NOMO-1 treated with DMSO at 0.1 percent for 48 hours (cell line): ENCODE data around the gene DPM2.

Source experiments
- DNase-seq: peaks from one replicate; lab custom pipeline; 2025; ENCODE audit not compliant: unreplicated experiment; lab: John Stamatoyannopoulos, UW

DPM2 gene, protein sequence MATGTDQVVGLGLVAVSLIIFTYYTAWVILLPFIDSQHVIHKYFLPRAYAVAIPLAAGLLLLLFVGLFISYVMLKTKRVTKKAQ

GRCh38 chr9:127937388-127938297 lies at the start of gene DPM2:
Gene DPM2, minus strand, starts transcription at chr9:127937854. Its CDS starts 34 bp downstream, at chr9:127937820.
- DNase-seq, result peak; percentile 87

GRCh38 chr9:127987103-127987614 lies 49.5 kb upstream of the DPM2 start:
- DNase-seq, result no peak

GRCh38 chr9:127985011-127985410 lies 47.4 kb upstream of the DPM2 start:
- DNase-seq, result no peak

GRCh38 chr9:127983847-127984289 lies 46.2 kb upstream of the DPM2 start:
- DNase-seq, result no peak

- no peak for DNase-seq
Observed at GRCh38 chr9:127982912-127983311, 45.3 kb upstream of the DPM2 start.

DNA sequence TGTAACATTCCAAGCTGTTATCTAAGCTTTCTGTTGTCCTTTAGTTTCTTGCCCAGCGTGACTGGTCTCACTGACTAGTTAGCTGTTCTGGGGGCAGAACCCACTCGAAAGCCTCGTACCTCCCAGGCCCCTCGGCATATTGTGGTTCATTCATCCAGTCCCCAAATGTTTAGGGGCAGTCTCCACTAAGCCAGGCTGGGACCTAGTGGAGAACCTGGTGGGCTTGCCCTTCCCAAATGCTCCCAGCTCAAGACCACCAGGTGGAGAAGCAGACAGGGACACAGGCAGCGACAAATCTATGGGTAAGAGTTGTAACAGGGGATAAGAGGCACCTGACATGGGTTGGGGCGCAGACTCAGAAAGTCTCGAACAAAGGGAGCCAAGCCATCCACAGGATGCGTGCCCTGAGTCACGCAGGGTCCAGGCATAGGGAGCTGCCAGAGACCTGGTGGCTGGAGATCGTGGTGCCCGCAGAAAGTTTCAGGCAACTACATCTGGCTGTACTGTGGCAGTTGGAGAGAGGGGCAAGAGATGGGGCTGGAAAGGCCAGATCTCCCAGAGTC lies 44.0 kb upstream of the DPM2 start:
- DNase-seq, result no peak

DNA sequence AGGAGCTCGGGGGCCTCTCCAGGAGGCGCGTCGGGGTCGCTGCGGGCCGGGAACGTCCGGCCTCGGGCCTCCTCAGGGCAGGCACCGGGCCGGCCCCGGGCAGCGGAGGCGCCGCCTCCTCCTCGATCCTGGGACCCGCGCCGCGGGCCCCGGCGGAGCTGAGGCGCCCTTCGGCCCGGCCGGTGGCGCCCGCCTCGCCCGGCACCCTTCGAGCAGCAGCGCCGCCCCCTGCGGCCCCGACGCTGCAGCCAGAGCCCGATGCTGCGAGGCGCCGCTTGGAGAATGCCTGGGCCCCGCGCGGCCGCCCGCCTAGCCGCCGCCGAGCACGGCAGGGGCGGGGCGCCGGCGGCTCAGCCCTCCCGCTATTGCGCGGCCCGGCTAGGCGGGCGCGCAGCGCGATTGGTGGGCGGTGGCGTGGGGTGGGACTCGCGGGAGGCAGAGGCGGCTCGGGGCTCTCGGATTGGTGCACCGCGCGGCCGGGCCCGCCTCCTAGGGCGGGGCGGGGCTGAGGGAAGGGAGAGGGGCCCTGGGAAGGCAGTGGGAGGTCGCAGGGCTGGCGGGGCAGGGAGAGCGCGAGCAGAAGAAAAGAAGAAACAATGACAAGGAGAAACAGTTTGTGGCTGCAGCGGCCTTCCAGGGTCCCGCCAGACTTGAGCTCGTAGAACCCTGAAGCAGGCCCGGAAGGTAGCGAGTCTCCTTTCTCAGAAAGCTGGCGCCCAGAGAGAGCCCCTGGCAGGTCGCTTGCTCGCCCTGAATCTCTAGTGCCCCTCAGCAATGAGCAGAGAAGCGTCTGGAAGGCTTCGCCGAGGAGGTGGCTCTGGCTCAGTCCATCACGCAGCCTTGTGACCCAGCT lies 43.3 kb upstream of the DPM2 start, which contains the start of gene EEIG1:
Gene EEIG1 (minus strand): TSS at position 284 of the 853 bp plus-strand sequence. CDS start 852 bp downstream, outside the sequence.
- peak; percentile 89 for DNase-seq

DNA sequence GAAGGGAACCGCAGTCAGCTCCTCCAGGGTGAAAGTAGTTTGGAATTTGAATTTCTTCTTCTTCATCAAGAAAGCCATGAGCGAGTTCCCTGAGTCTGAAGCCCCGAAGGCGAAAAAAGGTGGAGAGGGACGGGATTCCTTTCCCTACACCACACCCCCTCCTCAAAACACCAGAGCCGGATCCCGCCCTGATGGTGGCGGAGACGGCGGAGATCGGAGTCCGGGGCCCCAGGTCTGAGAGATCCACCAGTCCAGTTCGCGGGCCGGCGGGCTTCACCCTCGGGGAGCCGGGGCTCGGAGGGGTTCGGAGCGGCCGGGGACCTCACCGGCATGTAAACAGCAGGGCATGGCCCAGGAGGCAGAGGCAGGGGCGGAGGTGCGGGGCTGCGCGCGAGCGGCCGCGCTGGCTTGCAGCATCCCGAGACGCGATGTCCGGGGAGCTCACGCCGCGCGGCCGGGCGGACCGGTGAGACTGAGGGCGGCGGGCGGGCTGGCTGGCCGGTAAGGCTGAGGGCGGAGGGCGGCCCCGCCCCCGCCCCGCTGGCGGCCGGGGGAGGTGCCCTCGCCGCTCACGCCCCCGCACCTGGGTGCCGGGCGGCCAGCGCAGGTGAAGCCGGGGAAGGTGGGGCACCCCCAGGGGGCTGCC lies 42.5 kb upstream of the DPM2 start:
- no peak for DNase-seq

DNA sequence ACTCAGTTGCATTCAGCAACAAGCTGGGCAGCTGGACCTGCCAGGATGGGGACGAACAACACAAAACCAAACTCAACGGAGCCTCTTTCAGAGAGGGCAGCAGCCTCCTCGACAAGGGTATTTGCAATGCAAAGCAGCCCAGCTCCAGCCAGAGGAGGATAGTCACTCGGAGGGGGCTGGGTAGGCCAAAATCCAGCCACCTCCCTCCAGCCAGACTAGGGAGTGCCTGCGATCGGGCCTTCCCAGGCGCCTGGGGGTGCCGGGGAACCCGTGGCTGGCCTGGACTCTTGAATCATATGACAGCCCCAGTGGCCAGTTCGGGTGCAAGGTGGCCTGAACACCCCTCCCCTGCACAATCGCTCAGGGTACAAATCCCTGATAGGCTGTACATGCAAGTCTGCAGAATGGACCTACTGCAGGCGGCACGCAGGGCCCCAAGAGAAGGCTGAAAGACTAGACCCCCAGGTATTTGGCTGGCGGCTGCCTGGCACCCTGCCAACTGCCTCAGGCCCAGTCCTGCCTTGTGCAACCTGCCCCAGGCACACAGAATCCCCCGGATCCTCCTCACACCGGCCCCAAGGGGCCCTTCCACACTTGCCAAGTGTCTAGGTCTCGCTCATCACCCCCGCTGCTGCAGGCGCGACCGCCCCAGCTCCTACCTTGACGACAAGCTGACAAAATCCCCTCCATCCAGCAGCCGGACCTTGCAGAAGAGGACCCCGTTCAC lies 41.8 kb upstream of the DPM2 start:
- no peak for DNase-seq

- no peak for DNase-seq
Observed at GRCh38 chr9:127979015-127979332, 41.3 kb upstream of the DPM2 start.

GRCh38 chr9:127977884-127978647 lies 40.4 kb upstream of the DPM2 start:
- no peak for DNase-seq

- DNase-seq, result no peak
Observed at GRCh38 chr9:127977009-127977883, 39.6 kb upstream of the DPM2 start.

DNA sequence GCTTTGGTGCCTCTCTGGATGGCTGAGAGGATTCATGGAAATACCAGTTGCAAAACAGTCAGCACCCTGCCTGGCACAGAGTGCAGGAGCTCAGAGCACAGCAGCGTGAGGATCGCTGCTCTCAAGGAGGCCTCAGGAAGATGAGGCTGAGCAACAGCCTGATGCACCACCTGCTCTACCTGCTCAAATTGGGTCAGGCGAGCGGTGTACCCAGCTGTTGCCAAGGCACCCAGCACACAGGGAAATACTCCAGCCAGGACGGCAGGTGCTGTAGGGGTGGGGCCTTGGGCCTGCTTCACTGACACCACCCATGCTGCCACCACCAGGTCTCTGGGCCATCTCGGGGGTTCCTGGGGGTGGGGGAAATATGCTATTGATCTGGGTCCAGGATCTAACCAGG lies 38.8 kb upstream of the DPM2 start:
- DNase-seq, result no peak

DNA sequence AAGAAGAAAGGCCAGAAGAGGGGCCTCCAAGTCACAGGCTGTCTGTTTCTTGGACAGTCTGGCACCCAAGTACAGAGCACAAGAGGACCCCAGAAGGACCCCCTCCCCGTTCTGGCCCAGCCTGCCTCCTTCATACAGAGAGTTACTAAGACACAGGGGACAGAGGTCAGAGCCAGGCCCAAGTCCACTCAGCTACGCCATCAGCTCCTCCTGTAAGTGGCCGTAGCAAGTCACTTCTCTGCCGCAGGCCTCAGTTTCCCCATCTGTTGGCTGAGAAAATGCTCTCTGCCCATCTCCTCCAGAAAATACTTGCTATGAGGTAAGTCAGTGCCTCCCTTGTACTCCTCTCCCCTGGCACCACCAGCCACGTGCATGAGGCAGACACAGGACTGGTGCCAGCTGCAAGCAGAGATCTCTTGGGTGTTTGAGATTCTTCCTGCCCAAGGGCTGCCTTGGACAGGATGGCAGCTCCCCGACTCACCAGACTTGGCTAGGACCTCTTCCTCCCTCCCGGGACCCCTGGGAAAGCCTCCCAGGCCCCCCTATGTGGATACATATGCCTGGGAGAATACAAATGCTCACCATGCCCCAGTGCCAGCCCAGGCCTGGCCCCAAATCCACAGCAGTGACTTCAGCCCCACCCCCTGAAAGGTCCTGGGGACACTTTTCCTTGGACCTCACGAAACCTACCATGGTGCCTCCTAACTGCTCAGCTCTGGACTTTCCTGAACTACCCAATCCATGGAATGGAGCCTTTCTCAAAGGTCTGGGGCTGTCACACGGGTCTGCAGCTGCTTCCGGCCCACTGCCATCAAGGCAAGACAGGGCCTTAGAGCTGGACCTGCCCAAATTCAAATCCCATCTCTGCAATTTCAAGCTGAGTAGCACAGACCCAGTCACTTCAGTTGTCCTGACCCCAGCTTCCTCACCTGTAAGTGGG lies 38.0 kb upstream of the DPM2 start:
- DNase-seq, result no peak

DNA sequence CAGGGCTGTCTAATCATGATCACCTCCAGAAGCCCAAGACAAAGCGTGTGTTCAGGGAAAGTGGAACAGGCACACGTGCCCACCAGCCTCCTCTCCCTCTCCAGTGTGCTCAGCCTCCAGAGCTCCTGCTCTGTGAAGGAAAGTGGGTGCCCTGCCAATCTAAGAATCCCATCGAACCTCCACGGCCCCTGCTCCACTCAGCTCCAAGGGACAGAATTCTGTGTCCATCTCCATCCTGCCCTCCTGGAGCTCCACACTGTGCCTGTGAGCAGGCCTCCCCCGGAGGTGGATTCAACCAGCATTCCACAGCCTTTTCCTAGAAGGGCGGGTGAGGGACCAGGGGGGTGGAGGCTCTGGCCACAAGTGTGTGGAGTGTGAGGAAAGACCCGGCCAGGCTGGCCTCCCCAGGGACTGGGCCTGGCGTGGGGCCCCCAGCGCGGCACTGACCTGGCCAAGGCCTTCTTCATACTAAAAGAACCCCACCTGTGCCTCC lies 37.2 kb upstream of the DPM2 start:
- no peak for DNase-seq

DNA sequence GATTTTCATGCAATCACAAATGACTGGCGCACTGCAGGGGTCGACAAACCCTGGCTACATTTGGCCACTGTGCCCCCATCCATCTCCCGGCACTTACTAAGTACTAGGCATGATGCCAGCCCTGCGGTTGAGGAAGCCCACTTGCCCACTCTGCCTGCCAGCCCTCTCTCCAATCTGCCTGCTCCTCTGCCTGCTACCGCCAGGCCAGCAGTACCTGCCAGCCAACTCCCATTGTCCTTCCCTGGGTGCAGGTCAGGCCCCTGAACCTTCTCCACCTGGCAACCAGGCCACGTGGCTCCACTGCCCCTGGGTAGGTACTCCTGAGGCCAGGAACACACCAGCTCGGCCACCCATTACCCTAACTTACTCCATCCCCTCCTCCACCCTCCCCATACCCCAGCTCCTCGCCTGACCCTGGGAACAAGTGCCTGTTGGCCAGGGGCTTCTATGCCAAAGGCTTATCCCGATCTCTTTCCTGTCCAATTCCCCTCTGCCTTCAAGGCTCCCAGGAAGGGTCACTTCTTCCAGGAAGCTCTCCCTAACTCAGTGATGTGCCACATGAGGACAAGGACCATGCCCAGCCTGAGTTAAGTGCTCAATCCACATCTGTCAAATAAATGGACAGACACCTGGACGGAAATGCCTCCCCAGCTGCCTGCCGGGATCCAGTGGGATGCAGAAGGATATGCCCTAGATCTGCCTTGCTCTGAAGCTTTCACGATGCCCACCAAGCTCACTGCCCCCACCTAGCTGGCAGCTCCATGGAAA lies 36.5 kb upstream of the DPM2 start:
- no peak for DNase-seq
